ENCODE measurements around the gene SNTA1.

Gene SNTA1

GRCh38 chr20:33400812-33401183 lies 42.8 kb downstream of the SNTA1 start:
- DNase-seq (ENCODE audit: low read depth in 1 of 2, low spot score in 1 of 2) = no peak
- peak overlapping the region; percentile 73 for H3K27ac ChIP-seq (replicated peaks)

GRCh38 chr20:33399924-33400323 lies 43.6 kb downstream of the SNTA1 start:
- DNase-seq (ENCODE audit: low read depth in 1 of 2, low spot score in 1 of 2) = peak in 1 of 2 experiments; percentile 74
- Histone ChIP-seq H3K27ac (replicated peaks) (peak overlapping the region; percentile 73), H3K27me3 (ENCODE audit: insufficient read depth, poor library complexity, severe bottlenecking) (no peaks in the 10 kb centered on the region), H3K4me3 (replicated peaks; ENCODE audit: insufficient read depth, low read length) (peak overlapping the region; percentile 97)
- TF ChIP-seq GABPA (IDR thresholded peaks at IDR 0.05; ENCODE audit: low read depth) (no peak), SPI1 (IDR thresholded peaks at IDR 0.05; ENCODE audit: borderline replicate concordance, low read depth) (peak; percentile 85), REST (IDR thresholded peaks at IDR 0.05; ENCODE audit: insufficient replicate concordance, low read depth) (no peak)

More at GRCh38 chr20:33400812-33401183, 42.8 kb downstream of the SNTA1 start:
- TF ChIP-seq SPI1 (IDR thresholded peaks at IDR 0.05; ENCODE audit: borderline replicate concordance, low read depth) = no peak
- TF ChIP-seq REST (IDR thresholded peaks at IDR 0.05; ENCODE audit: insufficient replicate concordance, low read depth) = no peak
- TF ChIP-seq GABPA (IDR thresholded peaks at IDR 0.05; ENCODE audit: low read depth) = no peak
- no peak for TF ChIP-seq POLR2AphosphoS5 (IDR thresholded peaks at IDR 0.05; ENCODE audit: low read depth)
- TF ChIP-seq, protein P1, sequence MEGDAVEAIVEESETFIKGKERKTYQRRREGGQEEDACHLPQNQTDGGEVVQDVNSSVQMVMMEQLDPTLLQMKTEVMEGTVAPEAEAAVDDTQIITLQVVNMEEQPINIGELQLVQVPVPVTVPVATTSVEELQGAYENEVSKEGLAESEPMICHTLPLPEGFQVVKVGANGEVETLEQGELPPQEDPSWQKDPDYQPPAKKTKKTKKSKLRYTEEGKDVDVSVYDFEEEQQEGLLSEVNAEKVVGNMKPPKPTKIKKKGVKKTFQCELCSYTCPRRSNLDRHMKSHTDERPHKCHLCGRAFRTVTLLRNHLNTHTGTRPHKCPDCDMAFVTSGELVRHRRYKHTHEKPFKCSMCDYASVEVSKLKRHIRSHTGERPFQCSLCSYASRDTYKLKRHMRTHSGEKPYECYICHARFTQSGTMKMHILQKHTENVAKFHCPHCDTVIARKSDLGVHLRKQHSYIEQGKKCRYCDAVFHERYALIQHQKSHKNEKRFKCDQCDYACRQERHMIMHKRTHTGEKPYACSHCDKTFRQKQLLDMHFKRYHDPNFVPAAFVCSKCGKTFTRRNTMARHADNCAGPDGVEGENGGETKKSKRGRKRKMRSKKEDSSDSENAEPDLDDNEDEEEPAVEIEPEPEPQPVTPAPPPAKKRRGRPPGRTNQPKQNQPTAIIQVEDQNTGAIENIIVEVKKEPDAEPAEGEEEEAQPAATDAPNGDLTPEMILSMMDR (IDR thresholded peaks at IDR 0.05; ENCODE audit: insufficient read depth, low read length) = no peak
- H3K4me3 ChIP-seq (replicated peaks; ENCODE audit: insufficient read depth, low read length) = peak overlapping the region; percentile 97
- no peaks in the 10 kb centered on the region for H3K27me3 ChIP-seq (ENCODE audit: insufficient read depth, poor library complexity, severe bottlenecking)

- no peak overlapping the region for H3K27ac ChIP-seq (replicated peaks)
- TF ChIP-seq SPI1 (IDR thresholded peaks at IDR 0.05; ENCODE audit: borderline replicate concordance, low read depth) (no peak), GABPA (IDR thresholded peaks at IDR 0.05; ENCODE audit: low read depth) (no peak)
- no peak overlapping the region for H3K4me3 ChIP-seq (replicated peaks; ENCODE audit: insufficient read depth, low read length)
- DNase-seq (ENCODE audit: low read depth in 1 of 2, low spot score in 1 of 2) = no peak
- H3K27me3 ChIP-seq (ENCODE audit: insufficient read depth, poor library complexity, severe bottlenecking) = no peaks in the 10 kb centered on the region
Observed at GRCh38 chr20:33394718-33395117, 48.8 kb downstream of the SNTA1 start.

DNA sequence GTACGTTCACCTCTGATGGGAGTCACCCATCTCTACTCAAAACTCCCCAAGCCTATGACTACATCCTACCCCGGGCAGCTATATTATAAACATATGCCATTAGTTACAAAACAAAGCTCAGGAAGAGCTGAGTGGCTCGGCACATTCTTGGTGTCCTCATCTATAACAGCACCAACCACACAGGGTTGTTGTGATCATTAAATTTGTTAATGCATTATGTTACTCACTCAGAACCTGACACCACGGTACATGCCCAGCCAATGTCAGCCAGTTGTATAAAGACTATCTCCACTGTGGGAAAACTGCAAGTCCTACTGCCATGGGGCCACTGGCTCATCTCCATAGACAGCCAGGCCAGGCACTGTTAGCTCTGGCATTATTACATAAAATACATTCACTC lies 50.0 kb downstream of the SNTA1 start:
- Histone ChIP-seq H3K27ac (replicated peaks) (no peak overlapping the region), H3K4me3 (replicated peaks; ENCODE audit: insufficient read depth, low read length) (no peak overlapping the region), H3K27me3 (ENCODE audit: insufficient read depth, poor library complexity, severe bottlenecking) (no peaks in the 10 kb centered on the region)
- DNase-seq (ENCODE audit: low read depth in 1 of 2, low spot score in 1 of 2) = no peak
- no peak for TF ChIP-seq GABPA (IDR thresholded peaks at IDR 0.05; ENCODE audit: low read depth)
- TF ChIP-seq, protein P1 (IDR thresholded peaks at IDR 0.05; ENCODE audit: insufficient read depth, low read length) = no peak
- TF ChIP-seq REST (IDR thresholded peaks at IDR 0.05; ENCODE audit: insufficient replicate concordance, low read depth) = no peak
- no peak for TF ChIP-seq POLR2AphosphoS5 (IDR thresholded peaks at IDR 0.05; ENCODE audit: low read depth)
- no peak for TF ChIP-seq SPI1 (IDR thresholded peaks at IDR 0.05; ENCODE audit: borderline replicate concordance, low read depth)

All from HL-60 (cell line).